Stromal cell of bone marrow (primary cell): ENCODE results near the gene LETM1.

ENCODE experiments used
- DNase-seq: peaks from one replicate; pipeline ENCODE4 v3.0.0-alpha.2; 2012; ENCODE audit warnings: low read depth

The LETM1 gene

DNA sequence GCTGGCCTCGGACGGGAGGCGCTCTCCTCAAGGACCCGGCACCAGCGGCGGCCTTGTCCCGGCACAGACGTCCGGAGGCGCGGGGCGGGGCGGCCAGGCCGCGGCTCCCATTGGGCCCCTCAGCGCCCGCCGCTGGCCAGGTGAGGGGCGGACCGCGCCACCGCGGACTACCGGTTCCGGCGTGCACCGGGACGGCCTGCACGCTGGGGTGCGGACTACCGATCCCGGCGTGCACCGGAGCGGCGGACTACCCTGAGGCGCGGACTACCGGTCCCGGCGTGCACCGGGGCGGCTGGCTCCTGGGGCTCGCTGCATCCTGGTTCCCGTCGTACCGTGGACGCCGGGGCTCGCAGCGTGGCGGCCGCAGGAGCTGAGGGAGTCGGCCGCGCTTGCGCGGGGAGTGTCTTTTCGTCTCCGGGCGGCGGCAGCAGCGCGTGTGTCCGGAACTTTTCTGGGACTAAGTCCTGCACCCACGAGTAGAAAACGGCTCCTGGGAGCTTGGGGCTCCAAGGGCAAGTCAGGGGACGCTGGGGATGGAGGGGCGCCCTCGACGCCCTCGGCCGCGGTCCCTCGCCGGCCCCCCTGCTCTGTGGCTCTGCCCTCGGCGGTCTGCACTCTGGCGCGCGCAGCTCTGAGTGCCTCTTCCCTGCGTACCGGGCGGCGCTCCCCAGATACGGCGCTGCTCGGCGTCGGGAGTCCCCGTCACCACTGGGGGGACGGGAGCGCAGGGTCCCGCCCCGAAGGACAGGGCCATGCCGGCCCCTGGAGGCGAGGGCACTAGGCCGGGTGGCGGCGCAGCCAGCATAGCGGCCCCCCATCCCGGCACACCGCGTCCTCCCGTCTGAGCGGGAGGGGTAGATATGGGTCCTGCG, at the start of gene LETM1:
LETM1 (minus strand) TSS at position 86 of the 872 bp plus-strand sequence. CDS start 206 bp downstream, outside the sequence.
- peak; percentile 93 for DNase-seq

DNA sequence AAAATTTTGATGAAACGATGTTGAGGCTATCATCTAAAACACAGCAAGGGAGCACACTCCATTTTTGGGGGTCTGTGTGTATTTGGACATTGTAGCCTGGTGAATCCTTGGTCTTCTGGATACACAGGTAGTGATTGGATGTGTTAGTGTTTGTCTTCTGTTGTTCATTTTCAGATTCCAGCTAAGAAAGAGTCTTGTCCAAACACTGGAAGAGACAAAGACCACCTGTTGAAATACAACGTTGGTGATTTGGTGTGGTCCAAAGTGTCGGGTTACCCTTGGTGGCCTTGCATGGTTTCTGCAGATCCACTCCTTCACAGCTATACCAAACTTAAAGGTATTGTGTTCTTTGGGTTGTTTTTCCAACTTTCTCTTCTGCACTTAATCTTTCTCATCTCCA, 48.1 kb upstream of the LETM1 start:
- DNase-seq: no peak

DNA sequence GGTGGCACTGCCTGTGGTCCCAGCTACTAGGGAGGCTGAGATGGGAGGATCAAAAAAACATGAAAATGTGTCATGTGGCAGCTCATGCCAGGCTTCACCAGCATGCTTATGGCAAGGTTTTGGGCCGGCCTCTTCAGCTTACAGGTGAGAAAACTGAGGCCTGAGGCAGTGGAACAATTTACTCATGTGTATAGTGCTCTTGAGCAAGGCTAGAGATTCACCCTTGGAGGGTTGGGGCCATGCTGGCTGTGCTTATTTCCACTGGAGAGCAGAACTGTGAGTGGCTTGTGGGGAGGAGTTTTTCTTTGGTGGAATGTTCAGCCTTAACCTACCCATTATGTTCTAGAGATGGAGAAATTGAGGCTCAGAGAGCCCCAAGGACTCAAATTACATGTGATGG, 47.1 kb upstream of the LETM1 start:
- no peak for DNase-seq

DNA sequence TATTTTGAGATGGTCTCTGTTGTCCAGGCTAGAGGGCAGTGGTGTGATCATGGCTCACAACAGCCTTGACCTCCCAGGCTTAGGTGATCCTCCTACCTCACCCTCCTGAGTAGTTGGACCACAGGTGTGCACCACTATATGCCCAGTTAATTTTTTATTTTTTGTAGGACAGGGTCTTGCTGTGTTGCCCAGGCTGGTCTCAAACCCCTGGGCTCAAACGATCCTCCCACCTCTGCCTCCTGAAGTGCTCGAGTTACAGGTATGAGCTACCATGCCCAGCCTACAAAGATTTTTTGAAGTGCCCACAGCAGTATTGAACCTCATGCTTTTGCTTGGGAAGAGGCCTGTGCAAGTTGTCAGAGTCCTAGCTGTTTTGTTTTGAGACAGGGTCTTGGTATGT, 46.3 kb upstream of the LETM1 start:
- no peak for DNase-seq

DNA sequence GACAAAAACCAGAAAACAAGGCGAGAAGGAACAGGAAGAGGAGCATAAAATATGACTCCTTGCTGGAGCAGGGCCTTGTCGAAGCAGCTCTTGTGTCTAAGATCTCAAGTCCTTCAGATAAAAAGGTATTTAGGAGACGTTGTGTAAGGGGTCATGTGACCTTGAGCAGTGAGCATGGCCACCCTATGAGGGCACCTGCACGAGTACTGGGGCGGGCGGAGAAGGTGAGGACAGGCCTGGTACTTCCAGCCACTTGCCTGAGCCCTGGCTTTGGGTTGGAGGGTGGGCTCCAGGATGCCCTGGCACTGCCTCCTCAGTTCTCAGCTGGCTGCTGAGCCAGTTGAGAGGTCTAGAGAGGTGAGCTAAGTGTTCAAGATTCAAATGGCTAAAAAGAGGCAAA, 45.2 kb upstream of the LETM1 start:
- no peak for DNase-seq

DNA sequence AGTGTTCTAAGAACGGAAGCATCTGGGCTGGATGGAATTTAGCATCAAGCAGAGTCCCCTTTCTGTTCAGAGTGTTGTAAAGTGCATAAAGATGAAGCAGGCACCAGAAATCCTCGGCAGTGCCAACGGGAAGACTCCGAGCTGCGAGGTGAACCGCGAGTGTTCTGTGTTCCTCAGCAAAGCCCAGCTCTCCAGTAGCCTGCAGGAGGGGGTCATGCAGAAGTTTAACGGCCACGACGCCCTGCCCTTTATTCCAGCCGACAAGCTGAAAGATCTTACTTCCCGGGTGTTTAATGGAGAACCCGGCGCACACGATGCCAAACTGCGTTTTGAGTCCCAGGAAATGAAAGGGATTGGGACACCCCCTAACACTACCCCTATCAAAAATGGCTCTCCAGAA, 44.7 kb upstream of the LETM1 start:
- DNase-seq: no peak

DNA sequence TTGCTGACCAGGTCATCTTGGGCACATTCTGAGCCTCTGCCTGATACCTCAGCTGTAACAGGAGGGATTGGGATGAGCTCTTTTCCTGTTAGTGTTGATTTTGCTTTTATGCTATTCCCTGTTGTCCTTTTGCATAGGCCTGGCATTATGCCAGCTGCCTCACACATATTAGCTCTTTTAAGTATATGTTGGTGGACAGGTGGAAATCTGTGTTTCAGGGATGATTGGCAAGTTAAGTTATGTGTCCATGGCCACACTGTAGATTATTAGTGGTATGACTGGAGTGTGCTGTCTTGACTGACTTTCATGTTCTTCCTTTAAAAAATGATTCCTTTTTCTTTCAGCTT, 44.1 kb upstream of the LETM1 start:
- DNase-seq: no peak

DNA sequence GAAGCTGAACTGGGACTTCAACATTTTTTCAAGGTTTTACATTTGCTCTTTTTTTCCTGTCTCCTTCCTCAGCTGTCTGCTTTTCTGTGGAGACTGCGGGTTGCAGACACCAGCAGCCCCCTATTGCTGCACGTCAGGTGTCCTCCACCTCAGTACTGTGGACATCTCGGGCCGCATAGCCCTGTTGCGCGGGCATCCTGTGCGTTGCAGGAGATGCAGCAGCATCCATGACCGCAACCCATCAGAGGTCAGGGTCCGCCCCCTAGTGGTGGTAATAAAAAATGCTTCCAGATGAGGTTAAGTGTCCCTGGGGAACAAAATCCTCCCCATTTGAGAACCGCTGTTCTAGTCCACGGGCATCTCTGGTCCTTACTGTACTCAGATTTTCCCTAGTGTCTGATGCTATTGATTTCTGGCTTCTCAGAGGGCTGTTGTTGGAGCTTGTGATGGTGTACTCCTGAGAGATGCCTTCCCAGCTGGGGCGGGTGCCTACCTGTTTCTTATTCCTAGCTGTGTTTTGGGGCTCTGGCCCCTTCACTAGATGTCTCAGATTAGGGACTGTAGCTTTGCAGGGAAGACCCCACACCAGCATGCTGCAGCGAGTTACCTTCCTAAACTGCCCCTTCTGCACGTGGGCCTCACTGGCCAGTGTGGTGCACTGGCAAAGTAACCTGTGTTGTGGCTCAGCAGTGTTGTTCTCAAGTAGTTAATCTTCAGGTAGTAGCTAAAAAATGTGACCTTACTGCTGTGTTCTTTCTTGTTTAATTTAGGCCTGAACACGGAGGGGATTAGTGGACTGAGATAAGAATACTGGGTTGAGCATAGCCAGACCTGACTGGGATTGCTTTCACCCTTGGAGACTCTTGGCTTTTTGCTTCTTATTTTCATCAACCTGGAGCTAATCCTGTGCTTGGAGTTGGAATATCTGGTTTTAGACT, 43.5 kb upstream of the LETM1 start:
- peak; percentile 61 for DNase-seq

DNA sequence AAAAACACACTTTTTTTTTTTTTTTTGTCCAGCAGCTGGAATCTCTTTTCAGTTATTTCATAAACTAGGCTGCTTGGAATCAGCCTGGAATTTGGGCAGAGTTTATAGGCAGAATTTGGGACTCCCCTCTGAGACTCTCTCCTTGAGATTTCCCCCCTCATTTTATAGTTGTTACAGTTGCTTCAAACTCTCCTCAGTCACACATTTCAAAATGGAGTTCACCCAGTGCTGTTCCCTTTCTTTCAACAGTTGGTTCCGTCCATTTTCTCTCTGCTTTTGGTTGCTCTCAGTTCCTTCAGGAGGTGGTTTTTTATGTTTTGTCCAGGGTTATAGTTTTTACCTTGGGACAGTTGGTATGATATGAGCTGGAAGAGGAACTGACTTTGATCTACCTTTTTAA, 42.7 kb upstream of the LETM1 start:
- no peak for DNase-seq

DNA sequence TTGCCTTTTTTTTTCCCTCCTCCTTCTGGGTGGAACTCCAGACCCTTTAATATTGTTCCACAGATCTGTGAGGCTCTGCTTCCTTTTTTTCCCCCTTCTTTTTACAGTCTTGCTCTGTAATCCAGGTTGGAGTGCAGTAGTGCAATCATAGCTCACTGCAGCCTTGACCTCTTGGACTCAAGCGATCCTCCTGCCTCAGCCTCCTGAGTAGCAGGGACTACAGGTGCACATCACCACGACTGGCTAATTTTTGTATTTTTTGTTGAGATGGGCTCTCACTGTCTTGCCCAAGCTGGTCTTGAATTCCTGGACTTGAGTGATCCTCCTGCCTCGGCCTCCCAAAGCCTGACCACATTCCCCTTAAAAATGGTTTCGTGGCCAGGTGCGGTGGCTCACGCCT, 42.1 kb upstream of the LETM1 start:
- DNase-seq: no peak

DNA sequence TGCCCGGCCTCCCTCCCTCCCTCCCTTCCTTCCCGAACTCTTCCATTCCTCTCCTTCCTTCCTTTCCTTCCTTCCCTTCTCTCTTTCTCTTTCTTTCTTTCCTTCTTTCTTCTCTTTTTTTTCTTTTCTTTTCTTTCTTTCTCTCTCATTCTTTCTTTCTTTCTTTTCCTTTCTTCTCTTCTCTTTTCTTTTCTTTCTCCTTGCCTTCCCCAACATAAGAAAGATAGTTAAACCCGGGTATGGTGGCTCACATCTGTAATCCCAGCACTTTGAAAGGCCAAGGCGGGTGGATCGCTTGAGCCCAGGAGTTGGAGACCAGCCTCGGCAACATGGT, 40.7 kb upstream of the LETM1 start:
- no peak for DNase-seq

DNA sequence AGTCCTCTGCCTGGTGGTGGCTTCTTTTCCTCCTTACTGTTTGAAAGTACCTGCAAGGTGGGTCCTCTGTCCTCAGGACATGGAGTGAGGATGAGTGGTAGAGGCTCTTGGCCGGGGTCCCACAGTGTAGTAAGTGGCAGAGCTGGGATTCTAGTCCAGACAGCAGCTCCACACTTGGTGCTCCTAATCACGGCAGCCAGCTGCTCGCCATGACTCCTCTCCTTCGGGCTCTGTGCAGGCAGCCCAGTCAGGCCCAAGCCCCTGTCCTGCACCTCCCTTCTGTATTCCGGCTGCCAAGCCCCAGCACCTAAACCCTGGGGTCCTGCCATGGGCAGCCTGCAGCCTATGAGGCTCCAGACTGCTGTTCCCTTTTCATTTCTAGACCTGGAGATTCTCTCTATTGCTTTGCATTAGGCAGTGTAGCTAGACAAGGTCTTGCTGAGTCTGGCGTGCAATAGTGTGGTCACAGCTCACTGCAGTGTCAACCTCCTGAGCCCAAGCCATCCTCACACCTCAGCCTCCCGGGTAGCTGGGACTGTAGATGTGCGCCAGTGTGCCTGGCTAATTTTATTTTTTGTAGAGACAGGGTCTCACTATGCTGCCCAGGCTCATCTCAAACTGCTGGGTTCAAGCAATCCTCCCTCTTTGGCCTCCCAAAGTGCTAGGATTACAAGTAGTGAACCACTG, 40.2 kb upstream of the LETM1 start:
- DNase-seq: no peak

DNA sequence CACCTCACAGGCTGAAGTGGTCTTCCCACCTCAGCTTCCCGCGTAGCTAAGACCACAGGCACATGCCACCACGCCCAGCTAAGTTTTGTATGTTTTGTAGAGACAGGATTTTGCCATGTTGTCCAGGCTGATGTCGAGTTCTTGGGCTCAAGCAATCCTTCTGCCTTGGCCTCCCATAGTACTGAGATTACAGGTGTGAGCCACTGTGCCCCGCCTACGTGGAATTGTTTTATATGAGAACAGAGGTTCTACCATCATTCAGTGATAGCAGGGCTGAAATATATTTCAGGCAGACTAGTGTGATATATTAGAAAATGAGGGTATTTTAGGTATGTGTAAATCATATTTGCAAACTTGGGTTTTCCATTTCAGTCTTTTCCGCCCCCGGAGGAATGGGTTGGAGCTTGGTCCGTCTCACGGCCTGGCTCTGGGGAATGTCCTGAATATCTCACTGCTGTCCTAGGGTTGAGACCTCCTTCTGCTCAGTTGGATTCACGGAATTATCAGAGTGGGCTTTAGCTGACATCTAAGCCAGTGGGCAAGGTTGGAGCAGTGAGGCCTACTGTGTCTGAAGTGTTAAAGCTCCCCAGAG, 35.1 kb upstream of the LETM1 start:
- DNase-seq: no peak

DNA sequence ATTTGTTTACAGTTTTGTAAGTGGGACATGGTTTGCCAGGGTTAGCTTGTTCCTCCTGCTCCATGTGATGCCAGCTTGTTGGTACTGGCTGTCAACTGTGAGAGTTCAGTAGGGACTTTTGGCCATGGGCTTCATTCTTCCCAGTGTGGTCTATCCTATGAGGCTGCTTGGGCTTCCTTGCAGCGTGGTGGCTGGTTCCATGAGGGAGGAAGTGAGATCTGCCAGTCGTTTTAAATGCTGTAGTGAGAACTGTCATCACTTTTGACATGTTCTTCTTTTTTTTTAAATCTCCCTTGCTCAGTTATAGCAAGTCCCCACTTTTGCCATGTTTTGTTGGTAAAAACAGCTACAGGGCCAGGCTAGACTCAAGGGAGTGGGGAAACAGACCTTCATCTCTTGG, 31.1 kb upstream of the LETM1 start:
- DNase-seq: no peak

DNA sequence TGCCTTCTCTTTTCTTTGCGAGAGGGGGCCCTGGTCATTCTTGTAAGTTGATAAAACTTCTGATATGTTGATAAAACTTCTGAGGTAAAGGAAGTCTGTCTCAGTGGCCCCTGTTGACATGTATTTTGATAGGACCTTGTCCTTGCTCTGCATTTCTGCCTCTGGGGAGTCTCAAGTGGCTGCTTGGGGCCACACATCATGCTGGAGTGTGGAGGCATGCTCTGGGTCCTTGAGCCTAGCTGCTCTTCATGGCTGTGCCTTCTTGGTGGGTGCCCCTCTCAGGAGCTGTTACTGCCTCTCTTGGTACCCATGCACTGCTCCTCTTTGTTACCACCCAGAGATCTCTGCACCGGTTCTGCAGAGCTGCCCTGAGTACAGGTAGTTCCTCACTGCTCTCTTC, 29.5 kb upstream of the LETM1 start:
- no peak for DNase-seq

DNA sequence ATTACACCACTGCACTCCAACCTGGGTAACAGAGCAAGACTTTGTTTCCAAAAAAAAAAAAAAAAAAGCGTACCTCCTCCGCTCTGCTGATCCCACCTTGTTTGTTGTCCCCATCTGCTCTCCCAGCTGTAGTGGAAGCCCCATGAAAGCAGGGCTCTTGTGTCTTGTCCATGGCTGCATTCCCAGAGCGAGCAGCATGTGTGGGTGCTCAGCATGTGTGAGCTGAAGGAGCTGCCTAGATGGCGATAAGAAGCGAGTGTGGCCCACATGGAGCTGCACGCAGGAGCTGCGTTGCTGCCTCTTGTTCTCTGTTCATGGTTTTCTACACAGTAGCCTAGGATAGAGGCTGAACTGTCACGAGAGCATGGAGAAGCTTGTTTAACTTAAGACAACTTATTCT, 27.6 kb upstream of the LETM1 start:
- DNase-seq: no peak

DNA sequence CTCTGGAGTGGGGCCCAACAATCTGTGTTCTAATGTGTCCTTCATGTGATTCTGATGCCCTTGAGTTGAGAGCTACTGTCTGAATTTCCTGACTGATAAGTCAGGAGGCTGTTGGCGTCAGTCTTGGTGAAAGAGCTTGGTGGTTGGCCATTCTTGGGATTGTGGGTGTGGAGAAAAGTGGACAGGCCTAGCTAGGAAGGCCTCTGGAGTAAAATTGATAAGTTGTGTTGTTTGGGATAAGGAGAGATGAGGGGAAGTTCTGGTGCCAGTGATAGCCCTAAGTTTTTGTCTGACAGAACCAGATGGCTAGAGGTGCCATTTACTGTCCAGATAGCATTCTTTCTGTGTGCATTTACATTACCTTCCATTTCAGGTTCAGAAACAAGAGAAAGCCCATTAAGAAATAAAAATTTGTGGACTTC, 26.9 kb upstream of the LETM1 start:
- DNase-seq: no peak

DNA sequence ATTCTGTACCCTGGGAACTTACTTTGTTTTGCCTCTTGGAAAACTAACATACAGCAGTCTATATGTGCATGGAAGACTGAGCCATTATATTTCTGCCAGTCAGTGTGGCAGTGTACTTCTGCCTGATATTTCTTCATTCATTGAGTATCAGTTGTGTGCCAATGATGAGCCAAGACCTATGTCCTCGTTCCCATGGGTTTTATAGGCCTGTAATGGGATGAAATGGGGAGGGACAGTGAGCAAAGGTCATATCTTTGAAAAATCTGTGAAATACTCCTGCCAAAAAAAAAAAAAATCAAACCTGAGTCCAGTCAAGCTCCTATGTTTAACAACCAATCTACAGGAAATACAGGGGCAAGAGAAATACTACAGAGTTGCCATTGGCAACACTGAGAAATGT, 24.4 kb upstream of the LETM1 start:
- DNase-seq: no peak

DNA sequence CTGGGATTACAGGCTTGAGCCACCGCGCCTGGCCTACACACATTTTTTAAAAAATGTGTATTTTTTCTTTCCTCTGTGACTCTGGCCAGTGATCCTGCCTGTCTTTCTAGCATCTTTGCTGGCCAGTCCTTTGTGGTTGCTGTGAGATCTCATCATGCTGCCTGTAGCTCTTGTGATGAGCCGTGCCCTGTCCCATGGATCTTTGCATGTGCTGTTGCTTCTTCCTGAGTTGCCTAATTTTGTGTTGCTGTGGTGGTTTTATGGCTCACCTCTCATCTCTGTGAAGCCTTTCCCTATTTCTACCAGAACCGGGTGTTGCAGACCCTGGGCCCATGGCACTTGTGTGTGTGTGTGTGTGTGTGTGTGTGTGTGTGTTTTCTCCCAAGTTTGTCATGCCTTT, 23.5 kb upstream of the LETM1 start:
- DNase-seq: no peak

DNA sequence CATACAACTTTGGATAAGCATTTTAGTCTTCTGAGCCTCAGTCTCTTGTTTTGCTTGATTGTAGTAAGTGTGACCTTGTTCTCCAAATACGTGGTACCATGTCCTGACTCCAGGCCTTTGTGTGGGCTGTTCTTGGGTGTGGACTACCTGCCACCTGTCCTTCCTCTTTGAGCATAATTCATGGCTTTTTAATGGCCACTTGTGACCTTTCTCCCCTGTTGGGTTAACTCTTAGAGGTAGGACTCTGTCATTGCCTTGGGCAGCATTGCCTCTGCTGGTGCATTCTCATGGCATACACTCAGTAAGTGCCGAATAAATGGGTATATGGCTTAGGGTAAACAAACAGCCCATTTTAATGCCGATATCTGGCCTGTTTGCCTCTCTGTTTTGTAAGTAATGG, 18.2 kb upstream of the LETM1 start:
- no peak for DNase-seq

DNA sequence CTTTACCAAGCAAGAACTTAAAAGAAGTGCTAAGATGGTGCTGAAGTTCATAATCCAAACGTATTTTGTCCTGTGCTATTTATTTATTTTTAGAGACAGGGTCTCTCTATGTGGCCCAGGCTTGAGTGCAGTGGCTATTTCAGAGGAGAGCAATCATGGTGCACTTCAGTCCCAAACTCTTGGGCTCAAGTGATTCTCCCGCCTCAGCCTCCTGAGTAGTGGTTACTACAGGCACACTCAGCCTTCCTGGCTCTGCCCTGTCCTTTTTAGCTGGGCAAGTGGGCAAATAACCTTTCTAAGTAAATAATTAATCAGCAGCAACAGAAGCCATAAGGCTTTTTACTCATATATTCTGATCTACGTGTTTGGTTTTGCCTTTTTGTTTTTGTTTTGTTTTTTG, 17.8 kb upstream of the LETM1 start:
- DNase-seq: no peak

DNA sequence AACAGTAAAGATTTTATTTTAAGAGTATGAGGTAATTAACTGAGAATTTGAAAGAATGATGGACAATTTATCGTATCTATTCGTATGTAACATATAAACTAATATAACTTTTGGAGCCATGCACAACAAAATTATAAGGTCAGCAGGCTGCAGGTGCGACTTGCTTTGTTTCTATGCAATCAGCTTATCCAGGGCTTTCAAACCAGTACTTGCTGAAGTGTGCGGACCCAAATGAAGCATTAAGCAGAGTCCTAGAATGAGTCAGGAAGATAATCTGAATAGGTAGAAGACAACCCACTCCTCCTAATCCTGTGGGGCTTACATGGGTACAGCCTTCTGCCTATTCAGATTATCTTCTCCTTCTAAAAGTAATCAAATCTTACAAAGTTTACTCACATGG, 17.3 kb upstream of the LETM1 start:
- no peak for DNase-seq
